H1 (cell line): ENCODE measurements around the gene TRPM1. TPM values are rescaled to one million over a fixed set of nuclear protein-coding genes. Genes with fewer than 3 reads are reported as not detected.

Source experiments
- CTCF ChIA-PET: fragments of 300-600 bp; sonication (Branson Sonifier 250); formaldehyde crosslinking; loops from one replicate; lab custom pipeline; 2021; ENCODE audit not compliant: partially characterized antibody; lab: Charles Lee
- POLR2A ChIA-PET: fragments of 300-600 bp; sonication (Branson Sonifier 250); formaldehyde crosslinking; loops from one replicate; lab custom pipeline; 2021; ENCODE audit warnings: inconsistent platforms; ENCODE audit not compliant: partially characterized antibody; lab: Charles Lee
- DNase-seq, 2 experiments: peaks; one replicate each; pipeline versions ENCODE4 v3.0.0 to v3.0.0-alpha.2; 2010 to 2022; ENCODE audit warnings: low spot score in 2 of 2, low read depth in 1 of 2, mixed read lengths in 1 of 2
- FAIRE-seq: peaks from 2 replicates; lab custom pipeline; 2011; peaks lifted over from hg19 to GRCh38; lab: Jason Lieb, UNC
- H2AFZ ChIP-seq: 2 replicates; pipeline ENCODE4 v1.8.1; 2012; ENCODE audit warnings: low read length, inconsistent platforms
- H2AK5ac ChIP-seq: 2 replicates; pipeline ENCODE4 v1.6.1; 2013; ENCODE audit warnings: low read depth, low read length
- H2BK120ac ChIP-seq: replicated peaks from 2 replicates; pipeline ENCODE3; 2013; ENCODE audit warnings: low read depth, low read length, inconsistent platforms
- H2BK12ac ChIP-seq: 2 replicates; pipeline ENCODE4 v1.6.1; 2013; ENCODE audit warnings: low read depth, low read length
- H2BK15ac ChIP-seq: 2 replicates; pipeline ENCODE4 v1.6.1; 2013; ENCODE audit warnings: low read length
- H2BK20ac ChIP-seq: 2 replicates; pipeline ENCODE4 v1.6.1; 2013; ENCODE audit warnings: low read length
- H2BK5ac ChIP-seq: 2 replicates; pipeline ENCODE4 v1.6.1; 2013; ENCODE audit warnings: low read depth, low read length
- H3K14ac ChIP-seq: 2 replicates; pipeline ENCODE4 v1.6.1; 2013; ENCODE audit warnings: inconsistent platforms; ENCODE audit not compliant: insufficient read length
- H3K18ac ChIP-seq: 2 replicates; pipeline ENCODE4 v1.6.1; 2013; ENCODE audit warnings: low read length; ENCODE audit errors: extremely low read depth
- H3K23ac ChIP-seq: 2 replicates; pipeline ENCODE4 v1.6.1; 2013; ENCODE audit warnings: inconsistent platforms; ENCODE audit not compliant: insufficient read length
- H3K23me2 ChIP-seq: 2 replicates; pipeline ENCODE4 v1.6.1; 2013; ENCODE audit warnings: low read depth, low read length
- H3K27ac ChIP-seq: 2 replicates; pipeline ENCODE4 v1.6.1; 2011; ENCODE audit warnings: low read depth, low read length, inconsistent platforms
- H3K27me3 ChIP-seq, 4 experiments: replicated peaks in 1 of 4; 1 replicate in 1 of 4; 2 replicates in 3 of 4; pipeline versions ENCODE4 v1.6.1 to v1.8.1; 2011 to 2013; ENCODE audit warnings: low read length in 3 of 4, mild to moderate bottlenecking in 3 of 4, inconsistent platforms in 2 of 4, mixed read lengths in 2 of 4, moderate library complexity in 1 of 4; ENCODE audit not compliant: control insufficient read depth in 3 of 4, insufficient read depth in 3 of 4; ENCODE audit errors: extremely low read depth in 1 of 4
- H3K36me3 ChIP-seq, 4 experiments: 2 replicates each; pipeline versions ENCODE4 v1.6.1 to v1.8.1; 2011 to 2013; ENCODE audit warnings: mild to moderate bottlenecking in 4 of 4, low read length in 3 of 4, moderate library complexity in 2 of 4, control low read depth in 1 of 4, inconsistent platforms in 1 of 4; ENCODE audit not compliant: insufficient read depth in 4 of 4, control insufficient read depth in 2 of 4
- H3K4ac ChIP-seq: replicated peaks from 2 replicates; pipeline ENCODE3; 2013; ENCODE audit warnings: low read length, low read depth, mixed read lengths, inconsistent platforms; ENCODE audit not compliant: insufficient read length
- H3K4me1 ChIP-seq, 4 experiments: replicated peaks in 1 of 4; 1 replicate in 1 of 4; 2 replicates in 3 of 4; pipeline versions ENCODE4 v1.6.1 to v1.8.1; 2011 to 2013; ENCODE audit warnings: low read length in 3 of 4, inconsistent platforms in 2 of 4, mixed read lengths in 1 of 4; ENCODE audit not compliant: insufficient read depth in 4 of 4, control insufficient read depth in 3 of 4
- H3K4me2 ChIP-seq, 2 experiments: 2 replicates each; pipeline versions ENCODE4 v1.6.1 to v1.8.1; 2011 to 2013; ENCODE audit warnings: low read depth in 2 of 2, low read length in 2 of 2, control low read depth in 1 of 2, inconsistent platforms in 1 of 2, mild to moderate bottlenecking in 1 of 2; ENCODE audit not compliant: insufficient read depth in 1 of 2
- H3K4me3 ChIP-seq, 4 experiments: fragments of 200-600, 300-600 bp in 1 of 4; sonication (generic), shearing (Covaris generic), sonication (Bioruptor Twin) in 1 of 4; 2 replicates each; pipeline versions ENCODE4 v1.5.1 to v1.8.1; 2011 to 2016; ENCODE audit warnings: low read length in 4 of 4, low read depth in 3 of 4, control low read depth in 2 of 4, inconsistent platforms in 2 of 4, mild to moderate bottlenecking in 2 of 4, mixed read lengths in 1 of 4, moderate library complexity in 1 of 4; ENCODE audit not compliant: insufficient read depth in 2 of 4; ENCODE audit errors: extremely low read depth in 1 of 4
- H3K56ac ChIP-seq: replicated peaks from 2 replicates; pipeline ENCODE3; 2013; ENCODE audit warnings: low read depth, mild to moderate bottlenecking, mixed read lengths, low read length, inconsistent platforms; ENCODE audit not compliant: insufficient read length
- H3K79me1 ChIP-seq: 2 replicates; pipeline ENCODE4 v1.6.1; 2013; ENCODE audit warnings: low read depth, low read length, control low read depth
- H3K79me2 ChIP-seq, 2 experiments: 2 replicates each; pipeline versions ENCODE4 v1.6.1 to v1.8.1; 2012 to 2013; ENCODE audit warnings: low read length in 2 of 2, mild to moderate bottlenecking in 2 of 2, inconsistent platforms in 1 of 2; ENCODE audit not compliant: insufficient read depth in 2 of 2, control insufficient read depth in 1 of 2
- H3K9ac ChIP-seq, 4 experiments: replicated peaks in 1 of 4; 1 replicate in 1 of 4; 2 replicates in 3 of 4; pipeline versions ENCODE4 v1.6.1 to v1.8.1; 2011 to 2013; ENCODE audit warnings: low read depth in 3 of 4, low read length in 3 of 4, control low read depth in 2 of 4, mild to moderate bottlenecking in 2 of 4, moderate library complexity in 2 of 4, inconsistent platforms in 1 of 4; ENCODE audit errors: extremely low read depth in 1 of 4
- H3K9me3 ChIP-seq, 2 experiments: 2 replicates each; pipeline versions ENCODE4 v1.6.1 to v1.8.1; 2012 to 2013; ENCODE audit warnings: mild to moderate bottlenecking in 2 of 2, moderate library complexity in 2 of 2, control low read depth in 1 of 2, inconsistent platforms in 1 of 2, low read depth in 1 of 2, low read length in 1 of 2, mixed read lengths in 1 of 2; ENCODE audit not compliant: insufficient read depth in 2 of 2
- H4K20me1 ChIP-seq, 2 experiments: replicated peaks in 1 of 2; 2 replicates each; pipeline versions ENCODE3 to v1.8.1; 2011 to 2013; ENCODE audit warnings: inconsistent platforms in 2 of 2, low read length in 2 of 2, mild to moderate bottlenecking in 1 of 2; ENCODE audit not compliant: insufficient read depth in 2 of 2, control insufficient read depth in 1 of 2
- H4K5ac ChIP-seq: 2 replicates; pipeline ENCODE4 v1.6.1; 2013; ENCODE audit warnings: low read length, low read depth, mixed read lengths, inconsistent platforms; ENCODE audit not compliant: insufficient read length
- H4K8ac ChIP-seq: 2 replicates; pipeline ENCODE4 v1.8.0; 2013; ENCODE audit warnings: mild to moderate bottlenecking, moderate library complexity, low read length, inconsistent platforms; ENCODE audit not compliant: insufficient read depth; ENCODE audit errors: extremely low read depth
- H4K91ac ChIP-seq: replicated peaks from 2 replicates; pipeline ENCODE3; 2013; ENCODE audit warnings: low read length, mixed read lengths, inconsistent platforms; ENCODE audit not compliant: insufficient read length
- CBX5 ChIP-seq: fragments of 300-800, 300-1000 bp; sonication (generic); IDR thresholded peaks from 2 replicates; pipeline ENCODE4 v1.7.1; 2016; ENCODE audit warnings: antibody characterized with exemption, low read length, low read depth
- KDM1A ChIP-seq: fragments of 200-600, 300-600 bp; sonication (generic); IDR thresholded peaks from 2 replicates; pipeline ENCODE4 v1.7.1; 2016; ENCODE audit warnings: mild to moderate bottlenecking, low read length, borderline replicate concordance
- MAFK ChIP-seq: IDR thresholded peaks from 2 replicates; pipeline ENCODE4 v1.6.1; 2012; ENCODE audit warnings: low read depth, mild to moderate bottlenecking, improper control_type of control experiment, low read length
- POU5F1 ChIP-seq: IDR thresholded peaks from 2 replicates; pipeline ENCODE4 v1.6.1; 2011; ENCODE audit warnings: low read depth, mild to moderate bottlenecking, low read length, moderate library complexity
- SIRT6 ChIP-seq: IDR thresholded peaks from one replicate; pipeline ENCODE4 v1.7.1; 2012; ENCODE audit warnings: low read length, inconsistent platforms
- TAF1 ChIP-seq: IDR thresholded peaks from 2 replicates; pipeline ENCODE4 v1.6.1; 2011; ENCODE audit warnings: mild to moderate bottlenecking, low read depth, low read length
- TBP ChIP-seq: IDR thresholded peaks from 2 replicates; pipeline ENCODE4 v1.6.1; 2011; ENCODE audit warnings: low read depth, low read length, improper control_type of control experiment
- WGBS, 2 experiments: shearing (Covaris generic) in 1 of 2; methylation state at CpG; one replicate each; pipeline versions ENCODE4 v1.1.6 to v1.1.7; 2013 to 2015; ENCODE audit warnings: low lambda C conversion rate in 2 of 2, mixed read lengths in 2 of 2, inconsistent platforms in 1 of 2, low coverage in 1 of 2, missing lambda C conversion rate in 1 of 2; ENCODE audit not compliant: insufficient replicate concordance in 2 of 2, insufficient coverage in 1 of 2, insufficient read length in 1 of 2; ENCODE audit errors: extremely low coverage in 1 of 2, missing lambda C conversion rate in 1 of 2; 5-methylcytosine and 5-hydroxymethylcytosine counted together
- polyA plus RNA-seq, 7 experiments: library from polyadenylated mRNA; depleted of rRNA in 3 of 7; stranded (reverse) in 5 of 7; unstranded in 2 of 7; fragments of >200 nt in 5 of 7; fragments of 200-250 nt in 2 of 7; gene quantifications; 1 replicate in 5 of 7; 2 replicates in 1 of 7; 4 replicates in 1 of 7; pipeline versions ENCODE4 v1.2.1 to v1.2.3, GENCODE V29; 2011 to 2013; ENCODE audit warnings: missing spikeins in 2 of 7, mixed read lengths in 2 of 7
- total RNA-seq: library from RNA; stranded (reverse); fragmentation: NEBNext Ultra II Directional; extraction: Animal tissue kit (Norgen Biotek cat#: 25700); gene quantifications from 2 replicates; pipeline ENCODE4 v1.2.1, GENCODE V29; 2021
- TF ChIP-seq, protein P1 (sequence below): IDR thresholded peaks from 2 replicates; pipeline ENCODE4 v1.6.1; 2012; ENCODE audit warnings: inconsistent platforms

The TRPM1 gene
- total and polyA plus RNA-seq, 2 of the 8 experiments (the other 6 are each of a cell fraction or from before 2014, with no cell fraction given) = 0.05 TPM; not detected in 1

- Histone ChIP-seq H2BK120ac (no peak overlapping the region), H3K56ac (no peak overlapping the region), H3K4me3 (no peak overlapping the region), H2BK15ac (no peak overlapping the region), H2BK5ac (no peak overlapping the region), H3K14ac (no peak overlapping the region), H3K27ac (no peak overlapping the region), H2AFZ (no peak overlapping the region), H3K9me3 (peaks cover 7 to 8% of the 10 kb centered on the region in 2 experiments; a peak in 2 of 4 replicates), H4K5ac (no peak overlapping the region), H3K4ac (no peak overlapping the region), H3K36me3 (no peaks in the 10 kb centered on the region), H3K27me3 (no peaks in the 10 kb centered on the region), H4K20me1 (no peaks in the 10 kb centered on the region), H3K23ac (no peak overlapping the region), H3K79me1 (no peaks in the 10 kb centered on the region), H3K23me2 (no peaks in the 10 kb centered on the region), H4K8ac (no peak overlapping the region), H3K4me1 (peaks cover 0 to 9% (median 1%) of the 10 kb centered on the region in 4 experiments; a peak in 2 of 7 replicates), H3K9ac (no peak overlapping the region), H3K79me2 (no peaks in the 10 kb centered on the region), H3K4me2 (no peak overlapping the region), H2BK12ac (no peak overlapping the region), H3K18ac (no peak overlapping the region), H2AK5ac (no peak overlapping the region), H2BK20ac (no peak overlapping the region), H4K91ac (no peak overlapping the region)
- FAIRE-seq (no peak), DNase-seq (no peak)
- POLR2A ChIA-PET = interaction anchor here (1.3 kb wide), 1 partner anchor 20 kb away, joined by 3 read pairs; the partner anchor contains the start of gene MTMR10
- WGBS, 2 experiments = 78% methylated on average over 2 of the region's 2 CpGs; no CpG with 5 or more reads in 1 of the 2 experiments
- CTCF ChIA-PET = interaction anchor here (1.0 kb wide), 1 partner anchor 13 kb away, joined by 3 read pairs; no protein-coding TSS in a partner anchor
- no peak for TF ChIP-seq CBX5
- no peak for TF ChIP-seq MAFK
- TF ChIP-seq POU5F1 = no peak
- TF ChIP-seq, protein P1, sequence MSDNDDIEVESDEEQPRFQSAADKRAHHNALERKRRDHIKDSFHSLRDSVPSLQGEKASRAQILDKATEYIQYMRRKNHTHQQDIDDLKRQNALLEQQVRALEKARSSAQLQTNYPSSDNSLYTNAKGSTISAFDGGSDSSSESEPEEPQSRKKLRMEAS = no peak
- TF ChIP-seq TAF1 = no peak
- TF ChIP-seq SIRT6 = no peak
- no peak for TF ChIP-seq TBP
- no peak for TF ChIP-seq KDM1A
Observed at GRCh38 chr15:31012455-31012854, 89.1 kb downstream of the TRPM1 start.
